ENCODE data around the gene MIA.

- TF ChIP-seq POLR2A (IDR thresholded peaks at IDR 0.05): no peak
- no peak for TF ChIP-seq CTCF (IDR thresholded peaks at IDR 0.05 in 4 of 5, conservative IDR thresholded peaks at IDR 0.05 in 1 of 5)
Observed at GRCh38 chr19:40801426-40802299, 26.3 kb downstream of the MIA start.

Data from gastrocnemius medialis (tissue), 4 donors.